Putamen (tissue), 1 donor: ENCODE data around the gene RPL36AL.
A peak's percentile ranks its signal among the peaks of the same experiment; 100 is the strongest.
"Not testable (repeated sequence)": the region's sequence is repeated elsewhere in the genome, so short reads cannot be mapped to it uniquely, and the experiment has no call there.

ENCODE experiments used
- DNase-seq: peaks from one replicate; pipeline ENCODE4 v3.0.0-alpha.2; 2016; ENCODE audit warnings: low spot score

The RPL36AL gene

GRCh38 chr14:49620182-49621113 lies at the start of gene RPL36AL, which contains the start of gene MGAT2:
Gene RPL36AL, minus strand, starts transcription at chr14:49620626. Its CDS starts 1,522 bp downstream, at chr14:49619104.
Gene MGAT2, plus strand, starts transcription at chr14:49620799. Its CDS starts 470 bp downstream, at chr14:49621269.
- DNase-seq: peak; percentile 98

- no peak for DNase-seq
Measured at GRCh38 chr14:49659526-49660455, 39.4 kb upstream of the RPL36AL start.

- not testable (repeated sequence) for DNase-seq
Measured at GRCh38 chr14:49657500-49657899, 37.1 kb upstream of the RPL36AL start.

GRCh38 chr14:49654511-49654910 lies 34.1 kb upstream of the RPL36AL start:
- DNase-seq: no peak

GRCh38 chr14:49653508-49653907 lies 33.1 kb upstream of the RPL36AL start:
- DNase-seq: no peak

GRCh38 chr14:49642163-49642562 lies 21.7 kb upstream of the RPL36AL start:
- DNase-seq: no peak

GRCh38 chr14:49641697-49642129 lies 21.3 kb upstream of the RPL36AL start:
- no peak for DNase-seq

DNA sequence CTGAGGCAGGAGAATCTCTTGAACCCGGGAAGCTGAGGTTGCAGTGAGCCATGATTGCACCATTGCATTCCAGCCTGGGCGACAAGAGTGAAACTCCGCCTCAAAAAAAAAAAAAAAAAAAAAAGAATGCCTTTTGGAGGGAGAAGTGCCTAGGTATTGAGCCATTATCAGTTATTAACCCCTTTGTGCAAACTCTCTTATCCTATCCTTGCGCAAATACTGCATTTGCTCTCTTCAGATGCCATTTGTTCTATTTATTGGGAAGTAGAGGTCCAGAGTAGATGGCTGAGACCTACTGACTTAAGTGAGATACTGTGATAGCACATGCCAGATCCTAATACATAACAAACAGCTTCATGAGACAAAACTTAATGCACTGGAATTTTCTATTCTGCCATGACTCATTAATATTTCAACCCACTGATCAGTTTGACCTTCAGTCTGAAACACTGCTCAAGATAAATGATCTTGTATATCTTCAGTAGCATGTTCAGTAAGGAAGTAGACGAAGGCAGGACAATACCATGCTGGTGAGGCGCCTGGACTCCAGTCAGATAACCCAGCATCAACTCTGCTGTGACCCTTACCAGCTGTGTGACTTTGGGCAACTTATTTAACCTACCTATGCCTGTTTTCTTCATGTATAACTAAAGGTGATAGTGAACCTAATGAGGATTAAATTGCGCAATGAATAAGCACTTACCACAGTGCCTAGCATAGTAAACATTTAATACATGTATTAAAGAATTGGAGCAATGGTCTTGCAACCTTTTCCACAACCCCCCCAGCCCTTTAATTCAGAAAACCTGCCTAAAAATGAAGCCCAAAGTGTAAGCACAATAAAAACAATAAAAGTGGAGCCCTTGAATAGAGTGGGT lies 20.4 kb upstream of the RPL36AL start:
- DNase-seq: no peak

- DNase-seq: no peak
Measured at GRCh38 chr14:49637534-49638078, 17.2 kb upstream of the RPL36AL start.

DNA sequence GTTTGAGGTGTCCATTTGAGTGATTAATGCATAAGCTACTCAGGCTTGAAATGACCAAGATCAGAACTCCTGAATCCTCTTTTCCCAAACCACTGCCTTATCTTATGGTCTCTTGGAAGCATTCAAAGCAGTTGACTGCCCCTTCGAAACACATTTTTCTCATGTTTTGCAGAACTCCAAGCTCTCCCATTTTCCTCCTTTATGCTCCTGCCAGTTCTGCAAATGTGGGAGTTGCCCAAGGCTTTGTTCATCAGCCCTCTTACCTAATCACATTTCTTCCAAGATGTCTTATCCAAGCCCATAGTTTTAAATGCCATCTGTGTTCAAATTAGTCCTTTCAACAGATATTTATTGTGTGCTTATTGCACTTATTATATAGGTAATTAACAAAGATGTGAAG lies 16.4 kb upstream of the RPL36AL start:
- DNase-seq: no peak

- DNase-seq: peak; percentile 41
Measured at GRCh38 chr14:49634547-49635334, 14.3 kb upstream of the RPL36AL start, which contains the start of gene DNAAF2. Gene DNAAF2, minus strand, starts transcription at chr14:49635244. Its CDS starts 95 bp downstream, at chr14:49635149.

DNA sequence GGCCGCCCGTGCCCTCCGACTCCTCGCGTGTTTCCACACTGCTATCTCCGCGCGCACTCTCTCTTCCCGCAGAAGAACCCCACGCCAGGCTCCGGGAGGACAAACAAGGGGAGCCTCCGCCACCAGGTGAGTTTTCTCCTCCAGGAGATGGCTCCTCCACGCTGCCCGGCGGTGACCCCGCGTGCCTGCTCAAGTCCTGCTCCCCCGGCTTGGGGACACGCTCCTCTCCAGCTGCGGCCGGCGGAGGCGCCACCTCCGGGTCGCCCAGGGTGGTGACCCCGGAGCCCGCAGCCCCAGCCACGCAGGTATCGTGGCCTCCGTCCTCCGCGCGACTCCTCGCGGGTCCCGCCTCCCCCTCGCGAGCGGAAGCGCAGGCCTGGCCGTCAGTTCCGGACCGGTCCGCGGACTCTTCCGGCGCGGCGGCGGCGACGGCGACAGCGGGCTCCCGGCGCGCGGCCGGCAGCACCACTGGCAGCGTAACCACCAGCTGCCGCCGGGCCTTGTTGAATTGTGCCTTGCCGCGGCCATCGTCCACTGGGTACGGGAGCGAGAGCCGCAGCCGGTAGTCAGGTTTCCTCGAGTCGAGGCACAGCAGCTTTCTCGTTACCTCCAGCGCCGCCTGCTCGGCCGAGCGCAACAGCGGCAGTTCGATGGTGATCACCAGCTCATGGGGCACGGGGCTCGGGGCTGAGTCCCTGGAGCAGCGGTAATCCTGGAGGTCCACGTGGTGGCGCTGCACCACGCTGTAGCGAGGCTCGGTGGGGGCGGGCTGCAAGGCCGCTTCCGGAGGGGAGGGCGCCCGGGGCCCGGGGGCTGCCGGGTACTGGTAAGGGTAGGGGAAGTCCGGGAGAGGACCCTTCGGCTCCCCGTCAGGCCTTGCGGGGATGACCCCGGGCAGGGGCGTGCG lies 13.5 kb upstream of the RPL36AL start:
- DNase-seq: peak; percentile 95

- DNase-seq: no peak
Measured at GRCh38 chr14:49623941-49624839, 3.8 kb upstream of the RPL36AL start.

DNA sequence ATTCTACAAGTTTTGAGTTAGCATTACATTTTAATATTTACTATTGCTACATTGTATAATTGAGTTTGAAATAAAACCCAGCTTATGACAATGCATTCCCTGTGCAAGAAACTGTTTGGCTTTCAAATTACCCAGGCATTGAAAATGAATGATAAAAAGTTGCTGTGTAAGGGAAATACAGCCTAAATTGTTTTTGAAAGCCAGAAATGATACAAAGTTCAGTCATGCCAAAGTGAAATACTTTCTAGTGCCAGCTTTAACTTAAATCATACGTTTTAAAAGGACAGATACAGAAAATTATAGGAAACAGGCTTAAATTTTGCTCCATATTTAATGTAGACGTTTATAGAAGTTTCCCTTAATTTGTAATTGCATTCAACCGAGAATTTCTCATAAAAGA lies 3.0 kb upstream of the RPL36AL start:
- no peak for DNase-seq

DNA sequence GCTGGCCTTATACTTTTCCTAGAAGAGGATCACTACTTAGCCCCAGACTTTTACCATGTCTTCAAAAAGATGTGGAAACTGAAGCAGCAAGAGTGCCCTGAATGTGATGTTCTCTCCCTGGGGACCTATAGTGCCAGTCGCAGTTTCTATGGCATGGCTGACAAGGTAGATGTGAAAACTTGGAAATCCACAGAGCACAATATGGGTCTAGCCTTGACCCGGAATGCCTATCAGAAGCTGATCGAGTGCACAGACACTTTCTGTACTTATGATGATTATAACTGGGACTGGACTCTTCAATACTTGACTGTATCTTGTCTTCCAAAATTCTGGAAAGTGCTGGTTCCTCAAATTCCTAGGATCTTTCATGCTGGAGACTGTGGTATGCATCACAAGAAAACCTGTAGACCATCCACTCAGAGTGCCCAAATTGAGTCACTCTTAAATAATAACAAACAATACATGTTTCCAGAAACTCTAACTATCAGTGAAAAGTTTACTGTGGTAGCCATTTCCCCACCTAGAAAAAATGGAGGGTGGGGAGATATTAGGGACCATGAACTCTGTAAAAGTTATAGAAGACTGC lies 1.7 kb upstream of the RPL36AL start:
- no peak for DNase-seq

DNA sequence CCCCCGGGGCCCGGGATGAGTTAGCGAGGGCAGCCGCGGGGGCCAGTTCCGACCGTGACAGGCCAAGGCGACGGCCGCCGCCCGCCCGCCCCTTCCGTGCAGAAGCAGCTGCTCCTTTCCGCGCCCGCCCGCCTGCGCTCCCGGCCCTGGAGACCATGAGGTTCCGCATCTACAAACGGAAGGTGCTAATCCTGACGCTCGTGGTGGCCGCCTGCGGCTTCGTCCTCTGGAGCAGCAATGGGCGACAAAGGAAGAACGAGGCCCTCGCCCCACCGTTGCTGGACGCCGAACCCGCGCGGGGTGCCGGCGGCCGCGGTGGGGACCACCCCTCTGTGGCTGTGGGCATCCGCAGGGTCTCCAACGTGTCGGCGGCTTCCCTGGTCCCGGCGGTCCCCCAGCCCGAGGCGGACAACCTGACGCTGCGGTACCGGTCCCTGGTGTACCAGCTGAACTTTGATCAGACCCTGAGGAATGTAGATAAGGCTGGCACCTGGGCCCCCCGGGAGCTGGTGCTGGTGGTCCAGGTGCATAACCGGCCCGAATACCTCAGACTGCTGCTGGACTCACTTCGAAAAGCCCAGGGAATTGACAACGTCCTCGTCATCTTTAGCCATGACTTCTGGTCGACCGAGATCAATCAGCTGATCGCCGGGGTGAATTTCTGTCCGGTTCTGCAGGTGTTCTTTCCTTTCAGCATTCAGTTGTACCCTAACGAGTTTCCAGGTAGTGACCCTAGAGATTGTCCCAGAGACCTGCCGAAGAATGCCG lies 872 bp upstream of the RPL36AL start:
- peak; percentile 52 for DNase-seq

GRCh38 chr14:49619730-49620129 lies 696 bp downstream of the RPL36AL start:
- no peak for DNase-seq
